Activated naive CD8-positive, alpha-beta T cell treated with anti-CD3 and anti-CD28 coated beads for 36 hours (primary cell): ENCODE results near the gene UBA6. TPM values are rescaled to one million over a fixed set of nuclear protein-coding genes. Genes with fewer than 3 reads are reported as not detected.
"Not testable (repeated sequence)": the region's sequence is repeated elsewhere in the genome, so short reads cannot be mapped to it uniquely, and the experiment has no call there.

Source experiments
- DNase-seq: peaks from one replicate; pipeline ENCODE4 v3.0.0; 2021
- H3K27ac Mint-ChIP-seq: one replicate; pipeline ENCODE4 v1.8.0; 2022; ENCODE audit warnings: mild to moderate bottlenecking, moderate library complexity, mixed read lengths
- H3K27me3 Mint-ChIP-seq: one replicate; pipeline ENCODE4 v1.8.0; 2022; ENCODE audit warnings: mild to moderate bottlenecking, mixed read lengths
- H3K36me3 Mint-ChIP-seq: one replicate; pipeline ENCODE4 v1.8.0; 2021; ENCODE audit warnings: mild to moderate bottlenecking, mixed read lengths
- H3K4me1 Mint-ChIP-seq: one replicate; pipeline ENCODE4 v1.8.0; 2021; ENCODE audit warnings: mixed read lengths
- H3K4me3 Mint-ChIP-seq: one replicate; pipeline ENCODE4 v1.8.0; 2022; ENCODE audit warnings: mild to moderate bottlenecking, moderate library complexity, mixed read lengths
- H3K9me3 Mint-ChIP-seq: one replicate; pipeline ENCODE4 v1.8.0; 2022; ENCODE audit warnings: mixed read lengths
- total RNA-seq, 2 experiments: library from RNA; stranded (reverse); gene quantifications; one replicate each; pipeline ENCODE4 v1.2.3, GENCODE V29; 2021

The UBA6 gene
- total RNA-seq, 2 experiments from 2014 or later: 74.4 to 85.6 TPM

DNA sequence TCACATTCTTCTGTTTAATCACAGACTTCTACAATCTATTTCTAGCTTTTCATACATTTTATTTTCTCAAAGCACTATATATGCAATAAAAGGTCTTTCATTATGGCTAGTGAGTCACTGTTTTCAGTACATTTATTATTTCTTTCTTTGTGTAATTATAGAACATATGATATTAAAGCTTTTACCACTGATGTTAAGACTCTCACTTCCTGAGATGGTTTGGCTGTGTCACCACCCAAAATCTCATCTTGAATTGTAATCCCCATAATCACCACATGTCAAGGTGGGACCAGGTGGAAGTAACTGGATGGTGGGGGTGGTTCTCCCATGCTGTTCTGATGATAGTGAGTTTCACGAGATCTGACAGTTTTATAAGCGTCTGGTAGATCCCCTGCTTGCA is 41.9 kb downstream of the UBA6 start:
- no peak overlapping the region for H3K4me3 Mint-ChIP-seq
- DNase-seq: no peak
- H3K4me1 Mint-ChIP-seq: peaks cover 14% of the 10 kb centered on the region
- peaks cover 27% of the 10 kb centered on the region for H3K9me3 Mint-ChIP-seq
- H3K36me3 Mint-ChIP-seq: peaks cover 82% of the 10 kb centered on the region
- no peaks in the 10 kb centered on the region for H3K27me3 Mint-ChIP-seq
- no peak overlapping the region for H3K27ac Mint-ChIP-seq

DNA sequence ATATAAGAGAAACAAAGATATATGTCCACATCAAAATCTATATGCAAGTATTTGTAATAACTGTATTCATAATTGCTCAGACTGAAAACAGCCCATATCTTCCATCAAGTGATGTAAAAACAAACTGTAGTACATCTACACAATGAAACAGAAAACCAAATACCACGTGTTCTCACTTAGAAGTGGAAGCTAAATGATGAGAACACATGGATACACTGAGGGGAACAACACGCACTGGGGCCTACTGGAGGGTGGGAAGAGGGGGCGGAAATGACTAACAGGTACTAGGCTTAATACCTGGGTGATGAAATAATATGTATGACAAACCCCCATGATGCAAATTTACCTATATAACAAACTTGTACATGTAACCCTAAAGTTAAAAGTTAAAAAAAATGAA is 42.7 kb downstream of the UBA6 start:
- peak overlapping the region; percentile 67 for H3K27ac Mint-ChIP-seq
- H3K4me3 Mint-ChIP-seq: no peak overlapping the region
- no peaks in the 10 kb centered on the region for H3K27me3 Mint-ChIP-seq
- peaks cover 14% of the 10 kb centered on the region for H3K4me1 Mint-ChIP-seq
- peaks cover 27% of the 10 kb centered on the region for H3K9me3 Mint-ChIP-seq
- peaks cover 85% of the 10 kb centered on the region for H3K36me3 Mint-ChIP-seq
- peak; percentile 21 for DNase-seq

- H3K27ac Mint-ChIP-seq: no peak overlapping the region
- no peak for DNase-seq
- no peaks in the 10 kb centered on the region for H3K4me1 Mint-ChIP-seq
- H3K27me3 Mint-ChIP-seq: no peaks in the 10 kb centered on the region
- H3K9me3 Mint-ChIP-seq: peaks cover 7% of the 10 kb centered on the region
- peaks cover 36% of the 10 kb centered on the region for H3K36me3 Mint-ChIP-seq
- H3K4me3 Mint-ChIP-seq: no peak overlapping the region
These were observed 49.4 kb downstream of the UBA6 start for GRCh38 chr4:67651536-67651935.

DNA sequence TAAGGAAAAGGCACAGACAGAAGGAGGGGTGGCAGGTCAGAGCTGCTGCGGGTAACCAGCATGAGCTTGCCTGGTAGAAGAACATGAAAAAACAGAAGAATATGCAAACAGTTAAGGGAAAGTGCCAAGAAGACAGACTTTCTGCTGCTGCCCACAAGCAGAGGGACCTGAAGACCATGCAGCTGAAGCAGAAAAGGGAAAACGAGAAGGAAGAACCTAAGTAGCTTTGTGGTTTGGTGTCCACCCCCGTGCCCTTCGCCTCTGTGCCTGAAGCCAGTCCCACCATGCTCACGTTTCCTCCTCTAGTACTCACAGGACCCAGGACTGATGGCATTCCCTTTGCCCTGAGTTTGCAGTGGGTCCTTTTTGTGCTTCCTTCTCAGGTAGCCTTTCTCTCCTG is 62.8 kb downstream of the UBA6 start:
- Mint-ChIP-seq H3K4me3 (no peak overlapping the region), H3K36me3 (peaks cover 34% of the 10 kb centered on the region), H3K27ac (no peak overlapping the region), H3K27me3 (no peaks in the 10 kb centered on the region), H3K4me1 (peaks cover 8% of the 10 kb centered on the region), H3K9me3 (no peaks in the 10 kb centered on the region)
- no peak for DNase-seq

GRCh38 chr4:67636978-67637377 is 64.0 kb downstream of the UBA6 start:
- not testable (repeated sequence) for H3K27me3 Mint-ChIP-seq, DNase-seq, H3K4me3 Mint-ChIP-seq, H3K27ac Mint-ChIP-seq, H3K9me3 Mint-ChIP-seq
- peaks cover 38% of the 10 kb centered on the region for H3K36me3 Mint-ChIP-seq
- peaks cover 13% of the 10 kb centered on the region for H3K4me1 Mint-ChIP-seq

DNA sequence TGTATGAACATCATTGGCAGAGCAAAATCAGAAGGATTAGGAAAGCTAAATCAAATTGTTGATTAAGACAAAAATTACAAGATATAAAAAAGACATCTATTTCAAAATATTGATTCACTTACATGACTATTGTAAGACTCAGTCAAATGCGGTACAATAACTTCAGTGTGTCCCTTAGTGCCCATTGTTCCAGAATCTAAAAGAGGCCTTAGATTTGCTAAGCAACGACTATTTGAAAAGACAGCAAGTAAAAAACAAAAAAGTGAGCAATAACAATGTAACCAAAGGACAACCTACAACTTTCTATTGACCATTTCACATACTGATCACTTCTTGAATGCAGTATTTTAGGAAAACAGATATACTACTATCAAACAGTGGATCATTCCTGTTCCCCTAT is 65.6 kb downstream of the UBA6 start:
- H3K36me3 Mint-ChIP-seq: peaks cover 39% of the 10 kb centered on the region
- no peaks in the 10 kb centered on the region for H3K27me3 Mint-ChIP-seq
- DNase-seq: no peak
- H3K4me1 Mint-ChIP-seq: peaks cover 11% of the 10 kb centered on the region
- no peaks in the 10 kb centered on the region for H3K9me3 Mint-ChIP-seq
- H3K4me3 Mint-ChIP-seq: no peak overlapping the region
- H3K27ac Mint-ChIP-seq: no peak overlapping the region

- Mint-ChIP-seq H3K4me3 (no peak overlapping the region), H3K27me3 (no peaks in the 10 kb centered on the region), H3K27ac (no peak overlapping the region), H3K9me3 (no peaks in the 10 kb centered on the region), H3K4me1 (peaks cover 11% of the 10 kb centered on the region), H3K36me3 (peaks cover 37% of the 10 kb centered on the region)
- DNase-seq: no peak
These were observed 66.2 kb downstream of the UBA6 start for GRCh38 chr4:67634741-67635140.

- Mint-ChIP-seq H3K9me3 (no peaks in the 10 kb centered on the region), H3K27ac (peak overlapping the region; percentile 77)
These were observed 68.5 kb downstream of the UBA6 start for GRCh38 chr4:67632492-67632891.

GRCh38 chr4:67624939-67625338 is 76.0 kb downstream of the UBA6 start:
- Mint-ChIP-seq H3K9me3 (no peaks in the 10 kb centered on the region), H3K4me3 (no peak overlapping the region), H3K27ac (no peak overlapping the region), H3K36me3 (peaks cover 15% of the 10 kb centered on the region), H3K4me1 (no peaks in the 10 kb centered on the region), H3K27me3 (no peaks in the 10 kb centered on the region)
- no peak for DNase-seq

More at GRCh38 chr4:67632492-67632891, 68.5 kb downstream of the UBA6 start:
- peaks cover 11% of the 10 kb centered on the region for H3K4me1 Mint-ChIP-seq
- H3K27me3 Mint-ChIP-seq: no peaks in the 10 kb centered on the region
- no peak for DNase-seq
- H3K36me3 Mint-ChIP-seq: peaks cover 29% of the 10 kb centered on the region
- no peak overlapping the region for H3K4me3 Mint-ChIP-seq

DNA sequence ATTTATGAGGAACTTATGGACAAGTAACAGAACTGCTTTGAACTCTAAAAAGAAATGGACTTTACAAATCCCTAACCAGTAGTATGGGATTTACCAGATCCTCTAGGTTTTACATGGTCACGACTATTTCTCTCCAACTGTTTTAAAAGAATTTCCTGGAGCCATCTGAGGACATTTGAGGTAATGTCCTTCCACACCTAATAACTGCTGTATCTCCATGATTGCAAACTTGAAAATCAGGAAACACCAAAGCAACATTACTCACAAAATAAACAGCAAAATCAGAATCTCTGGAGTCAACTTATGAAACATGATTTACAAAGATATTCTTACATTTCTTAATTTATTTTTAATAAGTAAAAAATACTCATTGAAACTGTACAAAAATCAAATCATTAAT is 84.5 kb downstream of the UBA6 start:
- no peaks in the 10 kb centered on the region for H3K4me1 Mint-ChIP-seq
- H3K36me3 Mint-ChIP-seq: peaks cover 42% of the 10 kb centered on the region
- DNase-seq: no peak
- H3K4me3 Mint-ChIP-seq: no peak overlapping the region
- H3K9me3 Mint-ChIP-seq: peaks cover 15% of the 10 kb centered on the region
- H3K27ac Mint-ChIP-seq: no peak overlapping the region
- H3K27me3 Mint-ChIP-seq: no peaks in the 10 kb centered on the region

GRCh38 chr4:67615119-67615518 is 85.8 kb downstream of the UBA6 start:
- Mint-ChIP-seq H3K27ac (no peak overlapping the region), H3K9me3 (peaks cover 16% of the 10 kb centered on the region), H3K4me3 (no peak overlapping the region), H3K4me1 (no peaks in the 10 kb centered on the region), H3K36me3 (peaks cover 46% of the 10 kb centered on the region), H3K27me3 (no peaks in the 10 kb centered on the region)
- no peak for DNase-seq

DNA sequence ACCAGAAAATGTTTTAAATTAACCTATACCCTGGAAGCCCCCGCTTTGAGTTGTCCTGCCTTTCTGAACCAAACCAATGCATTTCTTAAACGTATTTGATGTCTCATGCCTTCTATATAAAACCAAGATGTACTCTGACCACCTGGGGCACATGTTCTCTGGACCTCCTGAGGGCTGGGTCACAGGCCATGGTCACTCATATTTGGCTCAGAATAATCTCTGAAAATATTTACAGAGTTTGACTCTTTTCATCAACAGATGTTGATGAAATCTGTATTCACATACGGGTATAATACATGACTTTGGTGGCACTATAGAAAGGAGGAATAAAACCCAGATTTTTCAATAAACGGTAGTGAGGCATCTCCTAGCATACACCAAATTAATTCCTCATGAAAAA is 86.8 kb downstream of the UBA6 start:
- Mint-ChIP-seq H3K36me3 (peaks cover 50% of the 10 kb centered on the region), H3K4me1 (no peaks in the 10 kb centered on the region), H3K9me3 (peaks cover 22% of the 10 kb centered on the region), H3K27ac (no peak overlapping the region), H3K27me3 (no peaks in the 10 kb centered on the region), H3K4me3 (no peak overlapping the region)
- no peak for DNase-seq

- DNase-seq: no peak
- Mint-ChIP-seq H3K9me3 (peaks cover 9% of the 10 kb centered on the region), H3K4me1 (no peaks in the 10 kb centered on the region), H3K36me3 (peaks cover 26% of the 10 kb centered on the region), H3K27me3 (no peaks in the 10 kb centered on the region), H3K27ac (no peak overlapping the region), H3K4me3 (no peak overlapping the region)
These were observed 92.9 kb downstream of the UBA6 start for GRCh38 chr4:67608027-67608426.

GRCh38 chr4:67604749-67605148 is 96.2 kb downstream of the UBA6 start:
- H3K4me1 Mint-ChIP-seq: no peaks in the 10 kb centered on the region
- H3K4me3 Mint-ChIP-seq: no peak overlapping the region
- H3K36me3 Mint-ChIP-seq: peaks cover 27% of the 10 kb centered on the region
- no peak overlapping the region for H3K27ac Mint-ChIP-seq
- peaks cover 8% of the 10 kb centered on the region for H3K9me3 Mint-ChIP-seq
- no peaks in the 10 kb centered on the region for H3K27me3 Mint-ChIP-seq
- no peak for DNase-seq

GRCh38 chr4:67604029-67604381 is 97.0 kb downstream of the UBA6 start:
- Mint-ChIP-seq H3K36me3 (peaks cover 20% of the 10 kb centered on the region), H3K4me1 (no peaks in the 10 kb centered on the region), H3K9me3 (peaks cover 6% of the 10 kb centered on the region), H3K27me3 (no peaks in the 10 kb centered on the region), H3K4me3 (no peak overlapping the region), H3K27ac (no peak overlapping the region)
- no peak for DNase-seq

DNA sequence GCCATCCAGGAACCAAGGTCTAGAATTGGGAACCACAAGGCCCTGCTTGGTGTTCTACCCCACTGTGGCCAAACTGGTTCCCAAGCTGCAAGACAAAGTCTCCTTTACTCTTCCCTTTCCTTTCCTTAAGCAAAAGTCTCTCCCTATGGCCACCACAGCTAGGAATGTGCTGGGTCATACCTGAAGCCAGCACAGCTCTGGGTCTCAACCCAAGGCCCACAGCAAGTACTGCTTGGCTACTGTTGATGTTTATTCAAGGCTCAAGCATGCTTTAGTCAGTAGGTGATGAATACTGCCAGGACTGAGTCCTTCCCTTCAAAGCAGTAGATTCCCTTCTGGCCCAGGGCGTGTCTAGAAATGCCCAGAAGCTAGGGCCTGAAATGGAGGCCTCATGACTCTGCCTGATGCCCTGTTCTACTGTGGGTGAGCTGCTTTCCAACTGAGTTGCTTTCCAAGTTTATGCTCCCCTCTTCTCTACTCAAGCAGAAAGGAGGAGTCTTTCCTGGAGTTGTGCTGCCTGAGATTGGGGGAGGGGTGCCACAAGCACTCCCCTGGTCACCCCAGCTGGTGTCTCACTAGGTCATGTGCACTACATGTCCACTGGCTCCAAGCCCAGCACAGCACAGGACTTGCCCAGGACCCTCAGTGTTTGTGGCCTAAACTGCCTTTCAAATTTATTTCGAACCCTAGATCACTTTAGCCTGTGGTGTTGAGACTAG is 97.5 kb downstream of the UBA6 start:
- peaks cover 19% of the 10 kb centered on the region for H3K36me3 Mint-ChIP-seq
- DNase-seq: no peak
- H3K4me1 Mint-ChIP-seq: no peaks in the 10 kb centered on the region
- H3K27ac Mint-ChIP-seq: no peak overlapping the region
- no peak overlapping the region for H3K4me3 Mint-ChIP-seq
- peaks cover 11% of the 10 kb centered on the region for H3K9me3 Mint-ChIP-seq
- H3K27me3 Mint-ChIP-seq: no peaks in the 10 kb centered on the region
